SK-N-SH treated with all-trans-retinoic acid at 6 μM for 48 hours (cell line): ENCODE measurements around the gene ADAMTS2.

Source experiments
- ATAC-seq: fragments of 200-7000 bp; cut with Tn5 transposase; 3 replicates; pipeline ENCODE4 v1.9.1; 2020; ENCODE audit warnings: mild to moderate bottlenecking, moderate library complexity
- ARNTL ChIP-seq: fragments of 450-650 bp; formaldehyde crosslinking; IDR thresholded peaks from 2 replicates; pipeline ENCODE4 v1.5.0; 2020; ENCODE audit warnings: low read depth, mild to moderate bottlenecking, moderate library complexity, borderline replicate concordance
- BACH2 ChIP-seq: fragments of 250-450 bp; sonication (Bioruptor Pico); IDR thresholded peaks from 2 replicates; pipeline ENCODE4 v1.9.0; 2021; ENCODE audit warnings: mild to moderate bottlenecking, borderline replicate concordance
- CREB5 ChIP-seq: fragments of 250-450 bp; sonication (Bioruptor Pico); IDR thresholded peaks from 2 replicates; pipeline ENCODE4 v1.5.1; 2020; ENCODE audit warnings: low read depth, mild to moderate bottlenecking, moderate library complexity
- CSDC2 ChIP-seq: fragments of 250-450 bp; sonication (Bioruptor Pico); IDR thresholded peaks from 2 replicates; pipeline ENCODE4 v1.5.0; 2020; ENCODE audit warnings: mild to moderate bottlenecking, moderate library complexity
- CSRNP3 ChIP-seq: fragments of 250-450 bp; sonication (Bioruptor Pico); IDR thresholded peaks from 2 replicates; pipeline ENCODE4 v1.5.1; 2021; ENCODE audit warnings: mild to moderate bottlenecking, moderate library complexity
- ESRRG ChIP-seq: fragments of 250-450 bp; sonication (Bioruptor Pico); IDR thresholded peaks from 2 replicates; pipeline ENCODE4 v1.6.1; 2021; ENCODE audit warnings: mild to moderate bottlenecking
- GLIS3 ChIP-seq: fragments of 250-450 bp; sonication (Bioruptor Pico); IDR thresholded peaks from 2 replicates; pipeline ENCODE4 v1.5.0; 2020; ENCODE audit warnings: mild to moderate bottlenecking, moderate library complexity
- ISL1 ChIP-seq: fragments of 250-450 bp; sonication (Bioruptor Pico); IDR thresholded peaks from 2 replicates; pipeline ENCODE4 v2.1.2; 2022; ENCODE audit warnings: mild to moderate bottlenecking, moderate library complexity
- OSR1 ChIP-seq: fragments of 250-450 bp; sonication (Bioruptor Pico); IDR thresholded peaks from 2 replicates; pipeline ENCODE4 v1.8.0; 2022; ENCODE audit warnings: moderate library complexity, mild to moderate bottlenecking, inconsistent platforms
- POU6F1 ChIP-seq: fragments of 250-450 bp; sonication (Bioruptor Pico); IDR thresholded peaks from 2 replicates; pipeline ENCODE4 v1.8.0; 2021; ENCODE audit warnings: low read depth, mild to moderate bottlenecking, moderate library complexity, borderline replicate concordance
- PPARA ChIP-seq: fragments of 250-450 bp; sonication (Bioruptor Pico); IDR thresholded peaks from 2 replicates; pipeline ENCODE4 v1.5.0; 2020; ENCODE audit warnings: mild to moderate bottlenecking, borderline replicate concordance
- RARB ChIP-seq: fragments of 250-450 bp; sonication (Bioruptor Pico); IDR thresholded peaks from 2 replicates; pipeline ENCODE4 v1.8.0; 2021; ENCODE audit warnings: mild to moderate bottlenecking, moderate library complexity
- SNAI2 ChIP-seq: fragments of 250-450 bp; sonication (Bioruptor Pico); IDR thresholded peaks from 2 replicates; pipeline ENCODE4 v1.5.0; 2020; ENCODE audit warnings: mild to moderate bottlenecking, moderate library complexity
- TCF4 ChIP-seq: fragments of 250-450 bp; sonication (Bioruptor Pico); IDR thresholded peaks from 2 replicates; pipeline ENCODE4 v1.8.0; 2021; ENCODE audit warnings: mild to moderate bottlenecking, moderate library complexity, borderline replicate concordance
- TOX ChIP-seq: fragments of 250-450 bp; sonication (Bioruptor Pico); IDR thresholded peaks from 2 replicates; pipeline ENCODE4 v1.8.0; 2021; ENCODE audit warnings: mild to moderate bottlenecking, moderate library complexity, borderline replicate concordance
- TSHZ2 ChIP-seq: fragments of 250-450 bp; sonication (Bioruptor Pico); IDR thresholded peaks from 2 replicates; pipeline ENCODE4 v1.5.0; 2020; ENCODE audit warnings: mild to moderate bottlenecking, moderate library complexity
- ZC3H10 ChIP-seq: fragments of 250-450 bp; sonication (Bioruptor Pico); IDR thresholded peaks from 2 replicates; pipeline ENCODE4 v1.5.1; 2021; ENCODE audit warnings: mild to moderate bottlenecking, moderate library complexity
- ZFP3 ChIP-seq: fragments of 250-450 bp; sonication (Bioruptor Pico); IDR thresholded peaks from 2 replicates; pipeline ENCODE4 v1.5.0; 2020; ENCODE audit warnings: mild to moderate bottlenecking, moderate library complexity
- ZFP30 ChIP-seq: fragments of 450-650 bp; formaldehyde crosslinking; IDR thresholded peaks from 2 replicates; pipeline ENCODE4 v1.5.0; 2022; ENCODE audit warnings: mild to moderate bottlenecking, moderate library complexity
- ZNF565 ChIP-seq: fragments of 450-650 bp; formaldehyde crosslinking; conservative IDR thresholded peaks from 2 replicates; pipeline ENCODE4 v1.5.0; 2020; ENCODE audit warnings: low read depth, mild to moderate bottlenecking, moderate library complexity
- ZNF70 ChIP-seq: fragments of 450-650 bp; formaldehyde crosslinking; IDR thresholded peaks from 2 replicates; pipeline ENCODE4 v1.5.0; 2020; ENCODE audit warnings: mild to moderate bottlenecking, moderate library complexity
- ZNF8 ChIP-seq: fragments of 450-650 bp; formaldehyde crosslinking; IDR thresholded peaks from 2 replicates; pipeline ENCODE4 v1.5.0; 2020; ENCODE audit warnings: mild to moderate bottlenecking, moderate library complexity

The ADAMTS2 gene

GRCh38 chr5:179343021-179343718 lies 2.1 kb downstream of the ADAMTS2 start:
- no peak for TF ChIP-seq ZNF8 (CRISPR knock-in tag)
- TF ChIP-seq GLIS3 (CRISPR knock-in tag), result no peak
- no peak for TF ChIP-seq ZNF565
- no peak for TF ChIP-seq ESRRG (CRISPR knock-in tag)
- no peak for TF ChIP-seq RARB
- no peak for TF ChIP-seq TCF4 (CRISPR knock-in tag)
- TF ChIP-seq TSHZ2 (CRISPR knock-in tag), result no peak
- TF ChIP-seq OSR1, result no peak
- no peak for TF ChIP-seq ZFP30 (CRISPR knock-in tag)
- TF ChIP-seq ZFP3 (CRISPR knock-in tag), result no peak
- no peak for TF ChIP-seq POU6F1 (CRISPR knock-in tag)
- TF ChIP-seq TOX (CRISPR knock-in tag), result no peak
- TF ChIP-seq CSDC2 (CRISPR knock-in tag), result no peak
- TF ChIP-seq CREB5, result no peak
- TF ChIP-seq ARNTL (CRISPR knock-in tag), result no peak
- no peak for TF ChIP-seq ZC3H10 (CRISPR knock-in tag)
- ATAC-seq, result no peak

- TF ChIP-seq CSRNP3 (CRISPR knock-in tag) (no peak), ZFP30 (CRISPR knock-in tag) (no peak), CSDC2 (CRISPR knock-in tag) (no peak), PPARA (CRISPR knock-in tag) (no peak), ESRRG (CRISPR knock-in tag) (no peak), RARB (no peak), ISL1 (CRISPR knock-in tag) (no peak)
- ATAC-seq, result no peak; the same call in 2 of the 3 replicates
These were observed 2.7 kb downstream of the ADAMTS2 start for GRCh38 chr5:179342577-179342976.

GRCh38 chr5:179340465-179340864 lies 4.8 kb downstream of the ADAMTS2 start:
- TF ChIP-seq CSRNP3 (CRISPR knock-in tag) (no peak), OSR1 (no peak), ZNF8 (CRISPR knock-in tag) (no peak)
- no peak for ATAC-seq

GRCh38 chr5:179339996-179340395 lies 5.3 kb downstream of the ADAMTS2 start:
- ATAC-seq, result no peak
- TF ChIP-seq GLIS3 (CRISPR knock-in tag), result no peak
- TF ChIP-seq ZNF70 (CRISPR knock-in tag), result no peak
- TF ChIP-seq ISL1 (CRISPR knock-in tag), result no peak
- no peak for TF ChIP-seq OSR1
- no peak for TF ChIP-seq ZNF8 (CRISPR knock-in tag)
- TF ChIP-seq CSDC2 (CRISPR knock-in tag), result no peak
- TF ChIP-seq TOX (CRISPR knock-in tag), result no peak
- TF ChIP-seq ZFP30 (CRISPR knock-in tag), result no peak
- no peak for TF ChIP-seq SNAI2 (CRISPR knock-in tag)
- no peak for TF ChIP-seq BACH2 (CRISPR knock-in tag)
- TF ChIP-seq CREB5, result no peak
- no peak for TF ChIP-seq TSHZ2 (CRISPR knock-in tag)
- TF ChIP-seq ZNF565, result no peak
- no peak for TF ChIP-seq RARB
